ENCODE results near the gene ZNF579. TPM values are rescaled to one million over a fixed set of nuclear protein-coding genes. Genes with fewer than 3 reads are reported as not detected.

ZNF579 gene
- total and polyA plus RNA-seq, 2 of the 13 experiments (the other 11 are each of a cell fraction or from before 2014, with no cell fraction given), result 2.1 to 2.9 TPM

DNA sequence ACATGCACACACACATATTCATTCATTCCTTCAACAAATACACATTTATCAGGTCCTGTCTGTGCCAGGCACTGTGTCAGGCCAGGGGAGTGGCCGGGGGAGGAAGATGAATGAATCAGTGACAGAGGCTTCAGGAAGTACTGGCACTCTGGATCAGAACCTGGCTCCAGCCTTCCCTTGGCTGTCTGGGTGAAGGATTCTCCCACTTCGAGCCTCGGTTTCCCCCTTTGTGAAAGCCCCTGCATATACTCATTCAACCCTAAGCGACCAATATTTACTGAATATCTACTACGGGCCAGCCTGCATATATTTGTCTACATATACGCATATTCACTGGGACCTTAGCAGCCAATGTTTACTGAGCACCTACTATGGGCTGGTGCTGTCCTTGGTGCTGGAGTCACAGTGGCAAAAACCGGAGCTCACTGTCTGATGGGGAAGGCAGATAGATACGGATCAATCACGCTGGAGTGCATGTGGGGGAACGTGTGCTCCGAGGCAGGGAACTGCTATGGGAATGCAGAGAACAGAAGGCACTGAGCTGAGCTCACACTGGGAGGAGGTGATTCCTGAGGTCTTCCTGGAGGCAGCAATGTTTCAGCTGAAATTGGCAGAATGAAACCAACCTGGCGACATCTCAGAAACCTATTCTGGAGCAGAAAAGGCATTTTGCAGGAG, 636 bp upstream of the ZNF579 start (continued):
- TF ChIP-seq, protein P1, sequence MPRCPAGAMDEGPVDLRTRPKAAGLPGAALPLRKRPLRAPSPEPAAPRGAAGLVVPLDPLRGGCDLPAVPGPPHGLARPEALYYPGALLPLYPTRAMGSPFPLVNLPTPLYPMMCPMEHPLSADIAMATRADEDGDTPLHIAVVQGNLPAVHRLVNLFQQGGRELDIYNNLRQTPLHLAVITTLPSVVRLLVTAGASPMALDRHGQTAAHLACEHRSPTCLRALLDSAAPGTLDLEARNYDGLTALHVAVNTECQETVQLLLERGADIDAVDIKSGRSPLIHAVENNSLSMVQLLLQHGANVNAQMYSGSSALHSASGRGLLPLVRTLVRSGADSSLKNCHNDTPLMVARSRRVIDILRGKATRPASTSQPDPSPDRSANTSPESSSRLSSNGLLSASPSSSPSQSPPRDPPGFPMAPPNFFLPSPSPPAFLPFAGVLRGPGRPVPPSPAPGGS (CRISPR knock-in tag; IDR thresholded peaks at IDR 0.05), result peak; percentile 73; the same call in 1 of the 2 replicates
- TF ChIP-seq, protein P2, sequence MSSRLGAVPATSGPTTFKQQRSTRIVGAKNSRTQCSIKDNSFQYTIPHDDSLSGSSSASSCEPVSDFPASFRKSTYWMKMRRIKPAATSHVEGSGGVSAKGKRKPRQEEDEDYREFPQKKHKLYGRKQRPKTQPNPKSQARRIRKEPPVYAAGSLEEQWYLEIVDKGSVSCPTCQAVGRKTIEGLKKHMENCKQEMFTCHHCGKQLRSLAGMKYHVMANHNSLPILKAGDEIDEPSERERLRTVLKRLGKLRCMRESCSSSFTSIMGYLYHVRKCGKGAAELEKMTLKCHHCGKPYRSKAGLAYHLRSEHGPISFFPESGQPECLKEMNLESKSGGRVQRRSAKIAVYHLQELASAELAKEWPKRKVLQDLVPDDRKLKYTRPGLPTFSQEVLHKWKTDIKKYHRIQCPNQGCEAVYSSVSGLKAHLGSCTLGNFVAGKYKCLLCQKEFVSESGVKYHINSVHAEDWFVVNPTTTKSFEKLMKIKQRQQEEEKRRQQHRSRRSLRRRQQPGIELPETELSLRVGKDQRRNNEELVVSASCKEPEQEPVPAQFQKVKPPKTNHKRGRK (CRISPR knock-in tag; IDR thresholded peaks at IDR 0.05), result no peak
- TF ChIP-seq SMARCC2 (IDR thresholded peaks at IDR 0.05) (no peak), ZNF292 (CRISPR knock-in tag; IDR thresholded peaks at IDR 0.05; ENCODE audit: borderline replicate concordance, low read depth) (0 out of 2 replicates have a peak, but pooled peaks have one; percentile 23), ZNF230 (CRISPR knock-in tag; IDR thresholded peaks at IDR 0.05) (peak; percentile 78; the same call in 1 of the 2 replicates), ZBTB34 (CRISPR knock-in tag; IDR thresholded peaks at IDR 0.05) (no peak), SATB2 (CRISPR knock-in tag; IDR thresholded peaks at IDR 0.05) (0 out of 2 replicates have a peak, but pooled peaks have one; percentile 54), CHD4 (IDR thresholded peaks at IDR 0.05; ENCODE audit: borderline replicate concordance, low read length) (0 out of 2 replicates have a peak, but pooled peaks have one; percentile 67), CC2D1A (CRISPR knock-in tag; IDR thresholded peaks at IDR 0.05) (no peak), ASH2L (IDR thresholded peaks at IDR 0.05; ENCODE audit: insufficient read length, low read depth, low read length) (peak; percentile 5), CAMTA2 (CRISPR knock-in tag; IDR thresholded peaks at IDR 0.05; ENCODE audit: borderline replicate concordance) (no peak), ZKSCAN1 (IDR thresholded peaks at IDR 0.05; ENCODE audit: low read length) (peak; percentile 99), IRF1 (CRISPR knock-in tag; IDR thresholded peaks at IDR 0.05; ENCODE audit: low read depth) (0 out of 2 replicates have a peak, but pooled peaks have one; percentile 37), ZNF343 (CRISPR knock-in tag; IDR thresholded peaks at IDR 0.05) (peak; percentile 46; the same call in 1 of the 2 replicates), ATF6 (CRISPR knock-in tag; conservative IDR thresholded peaks at IDR 0.05) (no peak), ZNF773 (CRISPR knock-in tag; IDR thresholded peaks at IDR 0.05; ENCODE audit: borderline replicate concordance) (no peak)
- TF ChIP-seq, protein P3, sequence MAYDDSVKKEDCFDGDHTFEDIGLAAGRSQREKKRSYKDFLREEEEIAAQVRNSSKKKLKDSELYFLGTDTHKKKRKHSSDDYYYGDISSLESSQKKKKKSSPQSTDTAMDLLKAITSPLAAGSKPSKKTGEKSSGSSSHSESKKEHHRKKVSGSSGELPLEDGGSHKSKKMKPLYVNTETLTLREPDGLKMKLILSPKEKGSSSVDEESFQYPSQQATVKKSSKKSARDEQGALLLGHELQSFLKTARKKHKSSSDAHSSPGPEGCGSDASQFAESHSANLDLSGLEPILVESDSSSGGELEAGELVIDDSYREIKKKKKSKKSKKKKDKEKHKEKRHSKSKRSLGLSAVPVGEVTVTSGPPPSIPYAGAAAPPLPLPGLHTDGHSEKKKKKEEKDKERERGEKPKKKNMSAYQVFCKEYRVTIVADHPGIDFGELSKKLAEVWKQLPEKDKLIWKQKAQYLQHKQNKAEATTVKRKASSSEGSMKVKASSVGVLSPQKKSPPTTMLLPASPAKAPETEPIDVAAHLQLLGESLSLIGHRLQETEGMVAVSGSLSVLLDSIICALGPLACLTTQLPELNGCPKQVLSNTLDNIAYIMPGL (CRISPR knock-in tag; IDR thresholded peaks at IDR 0.05; ENCODE audit: borderline replicate concordance in 1 of 2, low read depth in 1 of 2), result peak in 1 of 2 experiments; percentile 65; a peak in 2 of 4 replicates
- TF ChIP-seq, protein P4, sequence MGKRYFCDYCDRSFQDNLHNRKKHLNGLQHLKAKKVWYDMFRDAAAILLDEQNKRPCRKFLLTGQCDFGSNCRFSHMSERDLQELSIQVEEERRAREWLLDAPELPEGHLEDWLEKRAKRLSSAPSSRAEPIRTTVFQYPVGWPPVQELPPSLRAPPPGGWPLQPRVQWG (CRISPR knock-in tag; IDR thresholded peaks at IDR 0.05; ENCODE audit: borderline replicate concordance, low read depth), result no peak
